CD4-positive, alpha-beta memory T cell (primary cell): ENCODE measurements around the gene GMPPB. TPM values are rescaled to one million over a fixed set of nuclear protein-coding genes. Genes with fewer than 3 reads are reported as not detected.

Source experiments
- CTCF ChIA-PET: fragments of 350-600 bp; sonication (Branson Sonifier 250); formaldehyde crosslinking; loops from one replicate; lab custom pipeline; 2021; ENCODE audit warnings: inconsistent platforms; ENCODE audit not compliant: partially characterized antibody; lab: Charles Lee
- POLR2A ChIA-PET: fragments of 350-600 bp; sonication (Branson Sonifier 250); formaldehyde crosslinking; loops from one replicate; lab custom pipeline; 2021; ENCODE audit not compliant: partially characterized antibody; lab: Charles Lee
- DNase-seq, 5 donors: peaks; one replicate each; pipeline versions ENCODE4 v3.0.0 to v3.0.0-alpha.2; 2020 to 2022; ENCODE audit warnings: mixed read lengths in 1 of 5
- H3K27ac ChIP-seq: one replicate; pipeline ENCODE4 v1.7.0; 2013; ENCODE audit warnings: low read depth, low read length
- H3K27me3 ChIP-seq: 2 replicates; pipeline ENCODE4 v1.7.0; 2013; ENCODE audit warnings: mild to moderate bottlenecking, low read length, moderate library complexity; ENCODE audit not compliant: insufficient read depth
- H3K36me3 ChIP-seq: 2 replicates; pipeline ENCODE4 v1.7.0; 2013; ENCODE audit warnings: mild to moderate bottlenecking, low read length, moderate library complexity; ENCODE audit not compliant: insufficient read depth
- H3K4me1 ChIP-seq: 2 replicates; pipeline ENCODE4 v1.7.0; 2013; ENCODE audit warnings: mild to moderate bottlenecking, low read length, moderate library complexity; ENCODE audit not compliant: insufficient read depth
- H3K4me3 ChIP-seq, 2 donors: one replicate each; pipeline ENCODE4 v1.7.0; 2013; ENCODE audit warnings: low read length in 2 of 2, mild to moderate bottlenecking in 1 of 2
- H3K9me3 ChIP-seq, 2 donors: one replicate each; pipeline ENCODE4 v1.7.0; 2013; ENCODE audit warnings: low read length in 2 of 2, control low read depth in 1 of 2; ENCODE audit not compliant: control insufficient read depth in 1 of 2
- H3K27ac Mint-ChIP-seq, 7 donors: one replicate each; pipeline ENCODE4 v1.8.0; 2020 to 2021; ENCODE audit warnings: mixed read lengths in 7 of 7, mild to moderate bottlenecking in 6 of 7, inconsistent platforms in 3 of 7, moderate library complexity in 3 of 7
- H3K27me3 Mint-ChIP-seq, 2 donors: one replicate each; pipeline ENCODE4 v1.8.0; 2020 to 2021; ENCODE audit warnings: mixed read lengths in 2 of 2
- H3K36me3 Mint-ChIP-seq, 2 donors: one replicate each; pipeline ENCODE4 v1.8.0; 2020 to 2021; ENCODE audit warnings: mixed read lengths in 2 of 2, inconsistent platforms in 1 of 2, mild to moderate bottlenecking in 1 of 2
- H3K4me1 Mint-ChIP-seq, 4 donors: one replicate each; pipeline ENCODE4 v1.8.0; 2020 to 2021; ENCODE audit warnings: mixed read lengths in 4 of 4, mild to moderate bottlenecking in 1 of 4
- H3K4me3 Mint-ChIP-seq, 8 donors: one replicate each; pipeline ENCODE4 v1.8.0; 2020 to 2021; ENCODE audit warnings: mixed read lengths in 8 of 8, mild to moderate bottlenecking in 7 of 8, moderate library complexity in 6 of 8, inconsistent platforms in 3 of 8
- H3K9me3 Mint-ChIP-seq, 8 donors: one replicate each; pipeline ENCODE4 v1.8.0; 2020 to 2021; ENCODE audit warnings: mixed read lengths in 8 of 8, mild to moderate bottlenecking in 5 of 8, inconsistent platforms in 3 of 8, moderate library complexity in 1 of 8
- intact Hi-C: fragments of 100-400 bp; cut with micrococcal nuclease; formaldehyde crosslinking; loops from one replicate; pipeline ENCODE4 v1.15.1; 2023
- polyA plus RNA-seq, 2 donors: library from polyadenylated mRNA; unstranded; fragments of 300-500 nt; fragmentation: Illumina TruSeq; gene quantifications; one replicate each; pipeline ENCODE4 v1.2.3, GENCODE V29; 2021
- total RNA-seq, 2 experiments: library from RNA; stranded (reverse); gene quantifications; one replicate each; pipeline ENCODE4 v1.2.3, GENCODE V29; 2021

Gene GMPPB
- total and polyA plus RNA-seq, 4 experiments from 2014 or later, result 22.2 to 61.3 (median 41.7) TPM

DNA sequence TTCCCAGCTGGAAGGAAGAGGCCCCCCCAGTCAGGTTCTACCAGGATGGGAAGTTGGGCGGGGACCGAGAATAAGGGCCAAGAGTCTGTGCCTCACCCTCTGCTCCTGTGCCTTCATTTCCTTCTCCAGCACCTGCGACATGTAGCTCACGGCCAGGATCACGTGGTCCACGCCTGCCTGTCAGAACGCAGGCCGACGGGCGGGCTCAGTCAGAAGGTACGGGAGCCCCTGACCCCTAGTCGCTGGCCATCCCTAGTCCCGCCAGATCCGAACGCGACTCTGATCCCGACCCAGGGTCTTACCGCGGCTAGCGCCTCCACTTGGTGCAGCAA lies 489 bp downstream of the GMPPB start:
- H3K9me3 Mint-ChIP-seq, result peaks cover 0 to 2% (median 0%) of the 10 kb centered on the region in 8 donors
- Histone ChIP-seq H3K27me3 (no peaks in the 10 kb centered on the region), H3K36me3 (peaks cover 23% of the 10 kb centered on the region), H3K4me3 (peak overlapping the region; percentile 85 to 89), H3K27ac (peak overlapping the region; percentile 99), H3K9me3 (no peaks in the 10 kb centered on the region), H3K4me1 (peaks cover 32% of the 10 kb centered on the region)
- H3K4me3 Mint-ChIP-seq, result peak overlapping the region; percentile 93 to 98 (median 96)
- H3K4me1 Mint-ChIP-seq, result peaks cover 15 to 53% (median 29%) of the 10 kb centered on the region in 4 donors
- ChIA-PET POLR2A (interaction anchor here (0.9 to 1.6 kb wide), 6 partner anchors 10 to 184 kb away, joined by 3 to 7 read pairs (median 4); partner anchors contain the start of genes INKA1 and IP6K1), CTCF (interaction anchor here (3.1 kb wide), 1 partner anchor 183 kb away, joined by 12 read pairs; no protein-coding TSS in a partner anchor)
- H3K36me3 Mint-ChIP-seq, result peaks cover 0 to 55% of the 10 kb centered on the region in 2 donors
- intact Hi-C loops, result loop anchor here (1.0 kb wide), 1 partner anchor 49 kb away; the partner anchor contains the start of gene APEH
- DNase-seq, result peak; percentile 58 to 77 (median 64)
- H3K27me3 Mint-ChIP-seq, result peaks cover 0 to 2% of the 10 kb centered on the region in 2 donors
- peak overlapping the region; percentile 98 to 99 (median 99) for H3K27ac Mint-ChIP-seq

DNA sequence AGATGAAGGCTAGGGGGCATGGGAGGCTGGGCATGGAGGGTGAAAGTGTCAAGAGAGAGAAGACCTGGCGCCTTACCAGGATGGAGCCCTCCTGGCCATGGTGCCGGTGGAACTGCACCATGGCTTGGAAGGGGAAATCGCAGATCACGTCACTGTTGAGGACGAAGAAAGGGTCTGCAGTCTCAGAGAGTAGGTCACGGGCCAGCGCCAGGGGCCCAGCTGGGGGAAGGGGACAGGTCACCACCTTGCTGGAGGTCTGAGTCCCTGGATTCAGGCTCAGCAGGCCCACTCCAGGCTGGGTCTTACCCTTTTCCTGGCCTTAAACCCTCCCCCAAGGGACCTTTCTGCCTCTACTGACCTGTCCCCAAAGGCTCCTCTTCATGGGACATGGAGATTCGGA lies 855 bp downstream of the GMPPB start:
- intact Hi-C loops, result loop anchor here (1.0 kb wide), 1 partner anchor 49 kb away; the partner anchor contains the start of gene APEH
- Mint-ChIP-seq H3K27me3 (peaks cover 0 to 2% of the 10 kb centered on the region in 2 donors), H3K9me3 (peaks cover 0 to 2% (median 0%) of the 10 kb centered on the region in 8 donors), H3K36me3 (peaks cover 0 to 52% of the 10 kb centered on the region in 2 donors), H3K4me3 (peak overlapping the region; percentile 93 to 98 (median 96)), H3K4me1 (peaks cover 15 to 53% (median 29%) of the 10 kb centered on the region in 4 donors), H3K27ac (peak overlapping the region; percentile 98 to 99 (median 99))
- DNase-seq, result no peak
- ChIA-PET POLR2A (interaction anchor here (1.0 to 1.6 kb wide), 3 partner anchors 10 to 86 kb away, joined by 3 to 6 read pairs (median 4); partner anchors contain the start of gene INKA1), CTCF (interaction anchor here (3.1 kb wide), 1 partner anchor 183 kb away, joined by 12 read pairs; no protein-coding TSS in a partner anchor)
- peak overlapping the region; percentile 85 to 89 for H3K4me3 ChIP-seq
- no peaks in the 10 kb centered on the region for H3K27me3 ChIP-seq
- peaks cover 34% of the 10 kb centered on the region for H3K4me1 ChIP-seq
- H3K27ac ChIP-seq, result peak overlapping the region; percentile 99
- peaks cover 20% of the 10 kb centered on the region for H3K36me3 ChIP-seq
- no peaks in the 10 kb centered on the region for H3K9me3 ChIP-seq

DNA sequence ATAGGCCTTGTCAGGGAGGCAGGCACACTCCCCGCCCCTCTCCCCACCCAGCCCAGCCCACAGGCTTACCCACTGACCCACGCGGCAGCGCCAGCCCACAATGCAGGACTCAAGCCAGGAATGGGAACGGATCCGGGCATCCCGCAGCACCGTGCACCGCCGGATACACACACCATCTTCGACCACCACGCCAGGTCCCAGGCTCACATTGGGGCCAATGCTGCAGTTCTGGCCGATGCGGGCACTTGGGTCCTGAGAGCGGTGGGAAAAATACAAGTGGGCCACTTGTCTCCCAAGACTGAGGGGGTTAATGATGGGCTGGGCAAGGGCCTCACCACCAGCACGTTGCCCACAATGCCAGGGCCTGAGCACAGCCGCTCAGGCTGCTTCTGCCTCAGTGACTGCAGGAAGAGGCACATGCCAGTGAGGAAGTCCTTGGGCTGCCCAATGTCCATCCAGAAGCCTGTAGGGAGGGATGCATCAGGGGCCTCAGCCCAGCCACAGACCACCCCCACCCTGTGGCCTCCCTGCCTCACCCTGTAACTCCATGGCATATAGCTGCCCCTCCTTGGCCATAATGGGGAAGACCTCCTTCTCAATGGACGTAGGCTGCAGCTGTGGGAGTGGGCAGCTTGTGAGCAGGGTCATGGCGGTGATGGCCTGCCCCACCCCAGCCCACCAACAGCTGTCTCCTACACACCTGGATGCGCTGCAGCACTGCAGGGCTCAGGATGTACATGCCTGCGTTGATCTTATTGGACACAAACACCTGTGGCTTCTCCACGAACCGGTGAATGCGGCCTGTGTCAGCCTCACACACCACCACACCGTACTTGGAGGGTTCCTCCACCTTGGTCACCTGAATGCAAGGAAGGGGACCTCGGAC lies 1.6 kb downstream of the GMPPB start:
- peak overlapping the region; percentile 99 for H3K27ac ChIP-seq
- Mint-ChIP-seq H3K9me3 (peaks cover 0 to 2% (median 0%) of the 10 kb centered on the region in 8 donors), H3K27ac (peak overlapping the region; percentile 29 to 99 (median 99)), H3K27me3 (peaks cover 0 to 2% of the 10 kb centered on the region in 2 donors), H3K4me1 (peaks cover 15 to 53% (median 29%) of the 10 kb centered on the region in 4 donors), H3K36me3 (peaks cover 0 to 45% of the 10 kb centered on the region in 2 donors), H3K4me3 (peak overlapping the region; percentile 15 to 98 (median 96))
- H3K9me3 ChIP-seq, result no peaks in the 10 kb centered on the region
- CTCF ChIA-PET, result interaction anchor here (3.1 kb wide), 1 partner anchor 182 kb away, joined by 12 read pairs; no protein-coding TSS in a partner anchor
- no peak for DNase-seq
- H3K36me3 ChIP-seq, result peaks cover 15% of the 10 kb centered on the region
- H3K4me1 ChIP-seq, result peaks cover 34% of the 10 kb centered on the region
- POLR2A ChIA-PET, result interaction anchor here (1.5 kb wide), 1 partner anchor 81 kb away, joined by 6 read pairs; the partner anchor contains the start of gene INKA1
- H3K4me3 ChIP-seq, result no peak overlapping the region
- intact Hi-C loops, result no loop called here
- H3K27me3 ChIP-seq, result no peaks in the 10 kb centered on the region

DNA sequence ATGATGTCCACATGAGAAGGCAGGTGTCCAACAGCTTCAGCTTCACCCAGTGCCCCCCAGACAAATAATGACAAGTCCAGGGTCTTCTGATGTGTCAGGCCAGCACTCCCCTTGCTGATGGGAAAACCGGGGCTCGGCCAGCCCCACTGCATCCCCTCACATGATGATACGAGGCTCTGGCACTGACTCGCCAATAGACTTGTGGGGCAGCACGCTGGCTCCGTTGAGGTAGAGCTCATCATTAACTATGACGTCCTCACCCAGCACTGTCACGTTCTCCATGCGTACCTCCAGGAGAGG lies 2.2 kb downstream of the GMPPB start:
- CTCF ChIA-PET, result interaction anchor here (1.7 to 3.1 kb wide), 2 partner anchors 118 to 181 kb away, joined by 5 to 12 read pairs; no protein-coding TSS in a partner anchor
- peaks cover 15 to 53% (median 29%) of the 10 kb centered on the region in 4 donors for H3K4me1 Mint-ChIP-seq
- Histone ChIP-seq H3K36me3 (peaks cover 15% of the 10 kb centered on the region), H3K4me1 (peaks cover 34% of the 10 kb centered on the region), H3K27me3 (no peaks in the 10 kb centered on the region), H3K4me3 (no peak overlapping the region), H3K27ac (no peak overlapping the region), H3K9me3 (no peaks in the 10 kb centered on the region)
- H3K9me3 Mint-ChIP-seq, result peaks cover 0 to 2% (median 0%) of the 10 kb centered on the region in 8 donors
- DNase-seq, result no peak
- POLR2A ChIA-PET, result no interaction called here
- peaks cover 0 to 44% of the 10 kb centered on the region in 2 donors for H3K36me3 Mint-ChIP-seq
- peak overlapping the region in 4 of 7 donors; percentile 29 to 99 (median 60) for H3K27ac Mint-ChIP-seq
- H3K27me3 Mint-ChIP-seq, result peaks cover 0 to 2% of the 10 kb centered on the region in 2 donors
- intact Hi-C loops, result no loop called here
- peak overlapping the region in 2 of 8 donors; percentile 21 to 52 for H3K4me3 Mint-ChIP-seq

DNA sequence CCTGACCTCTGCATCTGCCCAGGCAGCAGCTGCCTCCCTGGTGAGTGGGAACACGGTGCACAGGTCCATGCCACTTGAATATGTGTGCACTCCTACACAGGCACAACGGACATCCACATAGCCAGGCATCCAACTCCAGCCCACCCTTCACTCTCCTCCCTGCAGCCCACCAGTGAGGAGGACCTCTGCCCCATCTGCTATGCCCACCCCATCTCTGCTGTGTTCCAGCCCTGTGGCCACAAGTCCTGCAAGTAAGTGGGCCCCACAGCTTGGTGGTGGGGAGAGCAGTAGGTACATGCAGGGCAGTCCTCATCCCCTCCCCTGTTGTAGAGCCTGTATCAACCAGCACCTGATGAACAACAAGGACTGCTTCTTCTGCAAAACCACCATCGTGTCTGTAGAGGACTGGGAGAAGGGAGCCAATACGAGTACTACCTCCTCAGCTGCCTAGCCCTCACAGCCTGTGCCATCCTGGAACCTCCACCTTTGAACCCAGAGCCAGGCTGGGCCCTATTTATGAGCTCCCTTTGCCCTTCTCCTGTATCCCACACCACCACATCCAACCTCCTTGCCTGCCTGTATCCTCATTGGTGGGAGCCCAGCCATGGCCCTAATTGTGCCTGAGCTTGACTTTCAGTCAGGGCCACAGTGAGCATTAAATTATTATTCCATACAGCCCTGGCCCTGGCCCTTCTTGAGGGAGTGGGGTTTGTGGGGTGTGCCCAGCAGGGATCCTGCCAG lies 2.7 kb downstream of the GMPPB start:
- peaks cover 15 to 53% (median 29%) of the 10 kb centered on the region in 4 donors for H3K4me1 Mint-ChIP-seq
- ChIA-PET CTCF (interaction anchor here (1.7 kb wide), 1 partner anchor 118 kb away, joined by 5 read pairs; no protein-coding TSS in a partner anchor), POLR2A (interaction anchor here (0.5 to 3.0 kb wide), 2 partner anchors 83 to 506 kb away, joined by 4 to 24 read pairs; partner anchors contain the start of gene INKA1)
- peaks cover 34% of the 10 kb centered on the region for H3K4me1 ChIP-seq
- H3K9me3 ChIP-seq, result no peaks in the 10 kb centered on the region
- no peak overlapping the region for H3K27ac ChIP-seq
- H3K27ac Mint-ChIP-seq, result peak overlapping the region; percentile 37 to 99 (median 74)
- H3K9me3 Mint-ChIP-seq, result peaks cover 0 to 2% (median 0%) of the 10 kb centered on the region in 8 donors
- peak overlapping the region in 3 of 8 donors; percentile 29 to 97 (median 52) for H3K4me3 Mint-ChIP-seq
- peaks cover 15% of the 10 kb centered on the region for H3K36me3 ChIP-seq
- H3K27me3 Mint-ChIP-seq, result peaks cover 0 to 2% of the 10 kb centered on the region in 2 donors
- H3K4me3 ChIP-seq, result no peak overlapping the region
- H3K27me3 ChIP-seq, result no peaks in the 10 kb centered on the region
- intact Hi-C loops, result no loop called here
- DNase-seq, result no peak
- H3K36me3 Mint-ChIP-seq, result peaks cover 0 to 44% of the 10 kb centered on the region in 2 donors

DNA sequence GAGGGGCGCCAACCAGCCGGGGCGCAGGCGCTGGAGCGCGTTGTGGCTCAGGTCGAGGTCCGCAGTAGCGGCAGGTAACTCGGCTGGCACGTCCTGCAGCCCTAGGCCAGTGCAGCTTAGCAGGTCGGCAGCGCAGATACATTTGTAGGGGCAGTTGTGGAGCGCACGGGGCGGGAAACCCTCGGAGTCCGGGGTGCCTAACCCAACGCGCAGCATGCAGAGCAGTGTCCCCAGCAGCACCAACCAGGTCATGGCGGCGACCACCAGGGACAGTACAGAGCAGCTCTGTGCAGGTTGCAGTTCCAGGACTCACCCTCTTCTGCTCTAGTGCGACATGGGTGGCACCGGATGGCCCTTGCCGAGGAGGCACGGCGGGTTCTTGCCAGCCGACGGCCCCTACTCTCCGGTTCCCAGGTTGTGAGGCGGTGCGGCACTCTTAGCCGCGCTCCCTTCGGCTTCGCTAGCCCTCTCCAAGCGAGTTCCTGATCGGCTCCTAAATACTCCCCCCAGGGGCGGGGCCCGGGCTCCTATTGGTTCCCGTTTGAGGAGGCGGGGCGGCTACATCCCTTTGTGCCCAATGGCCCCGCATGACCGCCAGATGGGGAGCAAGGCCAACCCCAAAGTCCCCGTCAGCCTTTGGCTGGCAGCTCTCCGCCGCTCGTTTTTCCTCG lies 4.4 kb downstream of the GMPPB start, which contains the start of gene AMIGO3:
TSS of gene AMIGO3 (minus strand) at position 471 of the 671 bp plus-strand sequence. CDS start at position 252, 219 bp downstream.
- CTCF ChIA-PET, result interaction anchor here (0.6 to 2.7 kb wide), 6 partner anchors 10 to 180 kb away, joined by 3 to 9 read pairs (median 4); partner anchors contain the start of gene INKA1
- Histone ChIP-seq H3K27me3 (no peaks in the 10 kb centered on the region), H3K4me3 (peak within 1 kb of the TSS; percentile 47 to 74), H3K4me1 (peaks cover 27% of the 10 kb centered on the region), H3K27ac (peak within 1 kb of the TSS; percentile 50), H3K36me3 (peaks cover 15% of the 10 kb centered on the region), H3K9me3 (no peaks in the 10 kb centered on the region)
- intact Hi-C loops, result loop anchor here (2.0 kb wide), 2 partner anchors 31 to 83 kb away; partner anchors contain the start of genes INKA1, MST1 and RNF123
- H3K27me3 Mint-ChIP-seq, result no peaks in the 10 kb centered on the region
- DNase-seq, result peak; percentile 86 to 95 (median 89)
- H3K27ac Mint-ChIP-seq, result peak within 1 kb of the TSS; percentile 92 to 96 (median 94)
- H3K4me1 Mint-ChIP-seq, result peaks cover 14 to 49% (median 26%) of the 10 kb centered on the region in 4 donors
- peak within 1 kb of the TSS; percentile 90 to 97 (median 92) for H3K4me3 Mint-ChIP-seq
- H3K9me3 Mint-ChIP-seq, result peaks cover 0 to 2% (median 0%) of the 10 kb centered on the region in 8 donors
- H3K36me3 Mint-ChIP-seq, result peaks cover 0 to 39% of the 10 kb centered on the region in 2 donors
- POLR2A ChIA-PET, result interaction anchor here (0.9 to 3.0 kb wide), 12 partner anchors 13 to 707 kb away, joined by 3 to 24 read pairs (median 4); partner anchors contain the start of genes INKA1, IP6K1, TRAIP and UBA7
